Activated naive CD8-positive, alpha-beta T cell treated with anti-CD3 and anti-CD28 coated beads for 36 hours (primary cell): ENCODE data around the gene CDCP1. TPM values are rescaled to one million over a fixed set of nuclear protein-coding genes. Genes with fewer than 3 reads are reported as not detected.

Experiments used
- DNase-seq: peaks from one replicate; pipeline ENCODE4 v3.0.0; 2021
- H3K27ac Mint-ChIP-seq: one replicate; pipeline ENCODE4 v1.8.0; 2022; ENCODE audit warnings: mild to moderate bottlenecking, moderate library complexity, mixed read lengths
- H3K27me3 Mint-ChIP-seq: one replicate; pipeline ENCODE4 v1.8.0; 2022; ENCODE audit warnings: mild to moderate bottlenecking, mixed read lengths
- H3K36me3 Mint-ChIP-seq: one replicate; pipeline ENCODE4 v1.8.0; 2021; ENCODE audit warnings: mild to moderate bottlenecking, mixed read lengths
- H3K4me1 Mint-ChIP-seq: one replicate; pipeline ENCODE4 v1.8.0; 2021; ENCODE audit warnings: mixed read lengths
- H3K4me3 Mint-ChIP-seq: one replicate; pipeline ENCODE4 v1.8.0; 2022; ENCODE audit warnings: mild to moderate bottlenecking, moderate library complexity, mixed read lengths
- H3K9me3 Mint-ChIP-seq: one replicate; pipeline ENCODE4 v1.8.0; 2022; ENCODE audit warnings: mixed read lengths
- total RNA-seq, 2 experiments: library from RNA; stranded (reverse); gene quantifications; one replicate each; pipeline ENCODE4 v1.2.3, GENCODE V29; 2021

CDCP1 gene
- total RNA-seq, 2 experiments from 2014 or later: 0.82 to 1.1 TPM

GRCh38 chr3:45098310-45098709 is 47.9 kb downstream of the CDCP1 start:
- no peak overlapping the region for H3K27ac Mint-ChIP-seq
- no peak for DNase-seq
- H3K36me3 Mint-ChIP-seq: peaks cover 8% of the 10 kb centered on the region
- peaks cover 10% of the 10 kb centered on the region for H3K4me1 Mint-ChIP-seq
- no peak overlapping the region for H3K4me3 Mint-ChIP-seq
- H3K9me3 Mint-ChIP-seq: peaks cover 2% of the 10 kb centered on the region
- peaks cover 86% of the 10 kb centered on the region for H3K27me3 Mint-ChIP-seq

DNA sequence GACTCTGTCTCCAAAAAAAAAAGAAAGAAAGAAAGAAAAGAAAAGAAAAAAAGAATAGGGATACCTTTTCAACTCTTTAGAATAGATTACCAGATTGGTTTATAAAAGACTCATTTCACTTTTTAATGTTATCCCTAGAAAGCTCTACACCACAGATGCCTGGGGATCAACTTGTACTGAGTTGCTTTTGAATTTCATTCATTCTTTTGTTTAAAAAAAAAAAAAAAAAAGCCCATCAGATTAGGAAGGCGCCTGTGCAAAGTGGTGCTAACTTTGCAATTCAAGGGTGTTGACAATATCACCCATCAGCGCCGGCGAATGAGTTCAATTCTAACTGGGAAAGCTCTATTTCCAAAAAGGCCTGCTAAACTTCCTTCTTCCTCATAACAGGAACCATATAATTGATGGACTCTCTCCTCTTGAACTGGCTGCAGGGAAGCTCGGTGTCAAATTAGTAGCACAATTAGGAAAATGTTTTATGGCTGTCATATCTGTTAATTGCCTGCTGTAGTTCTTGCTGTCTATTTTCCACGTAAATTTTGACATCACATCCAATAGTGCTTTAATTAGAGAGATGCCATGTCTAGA is 48.8 kb downstream of the CDCP1 start:
- peaks cover 7% of the 10 kb centered on the region for H3K4me1 Mint-ChIP-seq
- H3K27ac Mint-ChIP-seq: no peak overlapping the region
- no peak overlapping the region for H3K4me3 Mint-ChIP-seq
- H3K36me3 Mint-ChIP-seq: peaks cover 6% of the 10 kb centered on the region
- H3K9me3 Mint-ChIP-seq: no peaks in the 10 kb centered on the region
- DNase-seq: no peak
- H3K27me3 Mint-ChIP-seq: peaks cover 85% of the 10 kb centered on the region

GRCh38 chr3:45095916-45096526 is 50.2 kb downstream of the CDCP1 start:
- no peak for DNase-seq
- H3K4me3 Mint-ChIP-seq: no peak overlapping the region
- peaks cover 73% of the 10 kb centered on the region for H3K27me3 Mint-ChIP-seq
- no peak overlapping the region for H3K27ac Mint-ChIP-seq
- peaks cover 2% of the 10 kb centered on the region for H3K4me1 Mint-ChIP-seq
- H3K9me3 Mint-ChIP-seq: no peaks in the 10 kb centered on the region
- H3K36me3 Mint-ChIP-seq: peaks cover 6% of the 10 kb centered on the region

- Mint-ChIP-seq H3K27me3 (peaks cover 50% of the 10 kb centered on the region), H3K36me3 (peaks cover 6% of the 10 kb centered on the region), H3K4me1 (peaks cover 2% of the 10 kb centered on the region), H3K9me3 (no peaks in the 10 kb centered on the region), H3K4me3 (no peak overlapping the region), H3K27ac (no peak overlapping the region)
- no peak for DNase-seq
Measured at GRCh38 chr3:45093176-45093575, 53.0 kb downstream of the CDCP1 start.

DNA sequence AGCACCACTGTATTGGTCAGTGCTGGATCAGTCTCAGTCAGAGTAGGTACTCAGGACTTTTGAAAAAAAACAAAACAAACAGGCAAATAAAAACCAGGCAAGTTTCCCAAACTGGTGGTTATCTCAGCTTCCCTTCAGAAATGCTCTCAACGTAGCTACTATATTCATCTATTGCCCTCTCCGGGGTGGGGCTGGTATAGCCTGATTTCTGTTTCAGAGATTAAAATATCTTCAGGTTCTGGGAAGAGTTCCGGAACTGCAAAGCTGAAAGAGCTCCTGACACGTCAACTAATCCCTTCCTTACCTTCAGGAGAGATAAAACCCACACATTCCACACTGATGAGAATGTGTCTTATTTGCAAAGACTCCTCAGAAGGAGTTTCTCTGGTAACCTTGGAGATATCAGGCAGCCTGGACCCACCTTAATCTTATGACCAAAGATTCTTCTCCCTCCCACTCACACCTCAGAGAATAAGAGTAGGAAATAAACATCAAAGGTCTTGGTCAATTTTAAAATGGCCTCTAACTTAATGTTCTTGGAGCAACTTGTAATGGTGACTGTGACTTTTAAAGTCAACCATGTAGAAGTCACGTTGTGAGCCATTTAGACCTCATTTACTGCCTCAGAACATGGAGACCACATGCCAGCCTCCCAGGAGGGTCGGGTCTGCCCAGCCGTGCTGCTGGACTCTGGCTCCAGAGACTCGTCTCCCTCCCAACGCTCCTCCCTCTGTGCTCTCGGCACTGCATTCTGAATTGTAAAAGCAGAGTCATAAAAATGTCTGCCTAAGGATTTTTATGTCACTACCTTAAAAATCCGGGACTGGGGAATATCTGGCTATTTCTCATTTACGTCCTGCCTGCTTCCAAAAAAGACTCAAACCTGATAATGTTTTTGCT is 53.8 kb downstream of the CDCP1 start:
- H3K4me1 Mint-ChIP-seq: peaks cover 2% of the 10 kb centered on the region
- H3K4me3 Mint-ChIP-seq: no peak overlapping the region
- peaks cover 43% of the 10 kb centered on the region for H3K27me3 Mint-ChIP-seq
- no peaks in the 10 kb centered on the region for H3K9me3 Mint-ChIP-seq
- no peak overlapping the region for H3K27ac Mint-ChIP-seq
- DNase-seq: no peak
- peaks cover 6% of the 10 kb centered on the region for H3K36me3 Mint-ChIP-seq

- Mint-ChIP-seq H3K36me3 (peaks cover 6% of the 10 kb centered on the region), H3K4me1 (peaks cover 2% of the 10 kb centered on the region), H3K9me3 (no peaks in the 10 kb centered on the region), H3K27me3 (peaks cover 36% of the 10 kb centered on the region), H3K4me3 (no peak overlapping the region), H3K27ac (no peak overlapping the region)
- DNase-seq: no peak
Measured at GRCh38 chr3:45090855-45091254, 55.3 kb downstream of the CDCP1 start.

DNA sequence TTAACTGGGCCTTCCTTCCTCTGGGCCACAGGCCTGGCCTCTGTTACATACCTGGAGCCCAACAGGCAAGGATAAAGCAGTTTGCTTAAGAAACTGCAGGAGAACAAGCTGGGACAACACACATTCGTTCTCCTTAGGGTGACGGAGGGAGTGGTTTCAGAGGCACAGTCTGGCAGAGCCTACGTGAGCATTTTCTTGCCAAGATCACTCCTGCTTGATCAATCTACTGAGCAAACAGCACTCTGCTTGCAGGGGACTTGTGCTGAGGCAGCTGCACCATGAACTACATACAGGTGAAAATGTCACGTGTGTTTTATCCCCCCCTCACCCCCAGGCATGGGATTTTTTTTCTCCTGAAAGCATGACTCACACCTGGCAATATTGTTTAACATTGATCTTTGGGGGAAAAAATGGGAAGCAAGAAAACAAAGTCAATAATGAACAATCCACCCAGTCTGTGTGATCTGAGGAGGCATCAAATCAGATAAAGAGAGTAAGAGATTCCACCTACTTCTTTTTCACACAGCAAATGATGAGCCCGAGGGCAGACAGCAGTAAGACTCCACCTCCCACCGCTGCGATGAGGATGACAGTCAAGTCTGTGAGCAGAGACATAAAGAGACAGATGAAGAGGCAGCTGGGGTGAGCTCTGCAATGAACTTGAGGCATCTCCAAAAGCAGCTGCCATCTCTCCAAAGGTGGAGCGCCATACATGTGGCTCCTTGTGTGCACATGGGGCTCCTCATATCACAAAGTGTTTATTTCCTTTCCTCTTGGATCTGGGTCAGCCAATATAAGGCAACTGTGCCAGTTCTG is 57.4 kb downstream of the CDCP1 start:
- Mint-ChIP-seq H3K36me3 (no peaks in the 10 kb centered on the region), H3K4me1 (peaks cover 2% of the 10 kb centered on the region), H3K9me3 (no peaks in the 10 kb centered on the region), H3K27me3 (peaks cover 16% of the 10 kb centered on the region), H3K4me3 (no peak overlapping the region), H3K27ac (no peak overlapping the region)
- DNase-seq: no peak

- Mint-ChIP-seq H3K9me3 (no peaks in the 10 kb centered on the region), H3K4me1 (peaks cover 2% of the 10 kb centered on the region), H3K4me3 (no peak overlapping the region), H3K27me3 (peaks cover 4% of the 10 kb centered on the region), H3K36me3 (no peaks in the 10 kb centered on the region), H3K27ac (no peak overlapping the region)
- DNase-seq: no peak
Measured at GRCh38 chr3:45087155-45087554, 59.0 kb downstream of the CDCP1 start.

GRCh38 chr3:45084820-45085816 is 61.1 kb downstream of the CDCP1 start:
- H3K27me3 Mint-ChIP-seq: peaks cover 4% of the 10 kb centered on the region
- H3K27ac Mint-ChIP-seq: no peak overlapping the region
- no peak overlapping the region for H3K4me3 Mint-ChIP-seq
- no peaks in the 10 kb centered on the region for H3K36me3 Mint-ChIP-seq
- H3K9me3 Mint-ChIP-seq: peaks cover 4% of the 10 kb centered on the region
- H3K4me1 Mint-ChIP-seq: peaks cover 2% of the 10 kb centered on the region
- no peak for DNase-seq

GRCh38 chr3:45084361-45084760 is 61.8 kb downstream of the CDCP1 start:
- no peak overlapping the region for H3K4me3 Mint-ChIP-seq
- H3K27ac Mint-ChIP-seq: no peak overlapping the region
- peaks cover 4% of the 10 kb centered on the region for H3K27me3 Mint-ChIP-seq
- H3K4me1 Mint-ChIP-seq: peaks cover 2% of the 10 kb centered on the region
- no peak for DNase-seq
- peaks cover 4% of the 10 kb centered on the region for H3K9me3 Mint-ChIP-seq
- no peaks in the 10 kb centered on the region for H3K36me3 Mint-ChIP-seq

GRCh38 chr3:45083023-45083422 is 63.2 kb downstream of the CDCP1 start:
- H3K4me3 Mint-ChIP-seq: no peak overlapping the region
- no peaks in the 10 kb centered on the region for H3K4me1 Mint-ChIP-seq
- H3K36me3 Mint-ChIP-seq: no peaks in the 10 kb centered on the region
- no peak for DNase-seq
- peaks cover 4% of the 10 kb centered on the region for H3K27me3 Mint-ChIP-seq
- H3K9me3 Mint-ChIP-seq: peaks cover 4% of the 10 kb centered on the region
- H3K27ac Mint-ChIP-seq: no peak overlapping the region

- no peaks in the 10 kb centered on the region for H3K4me1 Mint-ChIP-seq
- no peaks in the 10 kb centered on the region for H3K36me3 Mint-ChIP-seq
- no peak overlapping the region for H3K27ac Mint-ChIP-seq
- DNase-seq: no peak
- H3K27me3 Mint-ChIP-seq: peaks cover 2% of the 10 kb centered on the region
- no peak overlapping the region for H3K4me3 Mint-ChIP-seq
- H3K9me3 Mint-ChIP-seq: peaks cover 4% of the 10 kb centered on the region
Measured at GRCh38 chr3:45082142-45082538, 64.0 kb downstream of the CDCP1 start.

GRCh38 chr3:45081506-45082141 is 64.6 kb downstream of the CDCP1 start:
- Mint-ChIP-seq H3K27ac (no peak overlapping the region), H3K9me3 (peaks cover 4% of the 10 kb centered on the region), H3K4me3 (no peak overlapping the region), H3K4me1 (no peaks in the 10 kb centered on the region), H3K36me3 (no peaks in the 10 kb centered on the region), H3K27me3 (peaks cover 4% of the 10 kb centered on the region)
- no peak for DNase-seq
